HG03571 (cell line): Measurements from ENCODE around the gene CAMK2B.

ENCODE experiments used
- ATAC-seq: cut with Tn5 transposase; IDR thresholded peaks from one replicate; pipeline ENCODE4 v1.9.1; 2021; ENCODE audit not compliant: unreplicated experiment

CAMK2B gene

DNA sequence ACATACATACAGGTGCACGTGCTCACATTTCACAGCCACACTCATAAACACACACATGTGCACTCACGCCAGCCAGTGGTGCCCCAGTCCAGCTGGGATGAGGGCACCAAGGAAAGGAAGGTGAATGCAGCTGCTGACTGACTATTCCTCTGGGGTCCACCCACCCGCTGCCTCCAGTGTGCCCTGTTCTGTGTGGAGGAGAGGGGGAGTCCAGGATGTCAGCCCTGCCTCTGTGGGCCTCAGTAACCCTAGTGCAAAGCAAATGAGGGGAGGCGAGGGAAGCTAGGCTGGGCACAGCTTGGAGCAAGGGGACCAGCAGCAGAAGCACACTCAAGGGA lies 67.0 kb downstream of the CAMK2B start:
- no peak for ATAC-seq

- peak; percentile 84 for ATAC-seq
Measured at GRCh38 chr7:44257618-44258422, 67.6 kb downstream of the CAMK2B start.

GRCh38 chr7:44257213-44257612 lies 68.2 kb downstream of the CAMK2B start:
- ATAC-seq: no peak

GRCh38 chr7:44256459-44256858 lies 68.9 kb downstream of the CAMK2B start:
- ATAC-seq: no peak

DNA sequence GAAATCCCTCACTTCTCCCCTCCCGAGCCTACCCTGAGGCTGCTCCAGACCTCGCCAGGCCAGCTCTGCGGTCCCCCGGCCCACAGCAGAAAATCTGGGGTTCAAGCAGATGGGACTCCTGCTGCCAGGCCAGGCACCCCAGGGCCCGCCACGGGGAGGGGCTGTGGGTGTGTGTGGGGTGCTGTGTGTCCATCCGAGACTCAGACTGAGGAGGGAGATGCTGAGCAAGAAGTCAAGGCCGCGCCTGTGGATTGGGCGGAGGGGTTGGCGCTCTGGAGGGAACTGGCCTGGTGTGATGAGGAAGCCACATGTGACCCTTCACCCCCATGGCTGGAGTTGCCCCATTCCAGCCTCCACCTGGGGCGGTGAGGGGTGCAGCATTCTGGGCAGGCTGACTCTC lies 73.5 kb downstream of the CAMK2B start:
- ATAC-seq: no peak

- no peak for ATAC-seq
Measured at GRCh38 chr7:44251269-44251668, 74.1 kb downstream of the CAMK2B start.

- ATAC-seq: no peak
Measured at GRCh38 chr7:44249639-44250234, 75.7 kb downstream of the CAMK2B start.

GRCh38 chr7:44247868-44248651 lies 77.3 kb downstream of the CAMK2B start:
- ATAC-seq: no peak

DNA sequence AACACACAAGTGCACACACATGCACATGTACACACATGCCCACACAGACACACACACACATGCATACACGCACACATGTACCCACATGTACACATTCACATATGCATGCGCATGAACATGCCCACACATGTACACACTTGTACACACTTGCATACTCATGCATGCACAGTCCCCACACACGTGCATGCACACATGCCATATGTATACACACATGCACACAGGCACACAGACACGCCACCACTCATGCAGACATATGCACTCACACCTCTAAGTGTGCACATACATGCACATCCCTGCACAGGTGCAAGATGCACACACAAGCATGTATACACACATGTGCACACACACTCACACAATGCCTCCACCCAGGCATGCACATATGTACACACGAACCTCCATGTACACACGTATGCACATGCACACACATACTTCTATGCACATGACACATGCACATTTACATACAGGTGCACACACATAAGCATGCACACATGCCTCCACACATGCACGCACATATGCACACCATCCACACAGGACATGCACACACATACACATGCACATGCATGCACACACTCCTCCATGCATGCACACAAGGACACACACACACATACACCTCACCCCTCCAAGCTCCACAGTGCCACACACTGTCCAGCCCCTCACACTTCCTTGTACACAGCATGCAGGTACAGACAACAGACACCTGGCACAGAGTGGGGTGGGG lies 78.8 kb downstream of the CAMK2B start:
- no peak for ATAC-seq

DNA sequence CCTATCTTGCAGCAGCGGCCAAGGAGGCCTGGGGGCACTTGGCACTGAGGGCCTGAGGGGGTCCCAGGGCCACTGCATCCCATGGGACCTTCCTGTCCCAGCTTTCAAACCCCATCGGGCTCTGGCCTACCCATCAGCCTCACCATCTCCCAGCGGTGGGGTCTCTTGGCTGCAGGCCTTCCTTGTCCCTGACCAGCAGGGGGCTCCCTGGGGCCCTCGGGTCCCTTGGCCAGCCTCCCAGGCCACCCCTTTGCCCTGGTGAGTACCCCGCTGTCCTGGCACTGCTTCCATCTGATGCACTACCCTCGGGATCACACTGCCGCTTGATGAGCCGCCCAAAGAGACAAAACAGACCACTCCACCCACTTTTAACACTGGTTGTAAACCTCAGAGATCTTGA lies 81.1 kb downstream of the CAMK2B start:
- ATAC-seq: no peak

DNA sequence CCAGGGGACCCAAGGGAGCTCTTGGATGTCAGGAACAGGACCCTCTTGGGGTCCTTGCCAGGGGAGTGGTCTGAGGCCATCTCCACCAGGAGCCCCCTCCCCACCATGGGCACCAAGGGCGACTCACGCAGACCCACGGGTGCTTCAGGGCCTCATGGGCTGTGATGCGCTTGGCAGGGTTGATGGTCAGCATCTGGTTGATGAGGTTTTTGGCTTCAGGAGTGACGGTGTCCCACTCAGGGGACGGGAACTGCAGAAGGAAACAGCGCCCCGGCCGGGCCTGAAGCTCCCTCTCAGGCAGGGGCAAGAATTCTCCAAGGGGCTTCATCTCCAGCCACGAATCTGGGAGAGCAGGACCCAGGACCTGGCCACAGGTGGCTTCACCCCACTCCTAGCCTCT lies 83.3 kb downstream of the CAMK2B start:
- no peak for ATAC-seq

DNA sequence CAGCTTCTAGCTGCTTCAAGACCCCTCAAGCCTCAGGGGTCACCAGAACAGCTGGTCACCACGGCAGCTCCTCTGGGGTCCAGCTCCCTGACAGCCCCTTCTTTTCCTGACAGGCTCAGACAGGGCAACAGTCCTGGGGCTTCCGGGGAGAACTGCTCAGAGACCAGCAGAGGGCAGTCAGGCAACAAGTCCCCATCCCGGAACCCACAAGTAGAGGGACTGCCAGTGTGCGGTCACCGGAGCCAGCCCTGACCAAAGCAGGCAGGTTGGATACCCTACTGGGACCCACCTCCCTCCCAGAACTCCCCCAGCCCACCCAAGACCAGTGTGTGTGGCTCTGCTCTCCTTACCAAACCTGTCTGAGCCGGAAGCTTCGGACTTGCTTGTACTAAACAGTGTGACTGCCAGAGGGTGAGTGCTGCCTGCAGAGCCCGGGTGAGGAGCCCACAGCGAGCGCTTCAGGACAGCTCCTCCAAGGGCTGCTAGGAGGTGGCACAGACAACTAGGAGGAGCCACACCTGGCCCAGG lies 84.3 kb downstream of the CAMK2B start:
- ATAC-seq: no peak

DNA sequence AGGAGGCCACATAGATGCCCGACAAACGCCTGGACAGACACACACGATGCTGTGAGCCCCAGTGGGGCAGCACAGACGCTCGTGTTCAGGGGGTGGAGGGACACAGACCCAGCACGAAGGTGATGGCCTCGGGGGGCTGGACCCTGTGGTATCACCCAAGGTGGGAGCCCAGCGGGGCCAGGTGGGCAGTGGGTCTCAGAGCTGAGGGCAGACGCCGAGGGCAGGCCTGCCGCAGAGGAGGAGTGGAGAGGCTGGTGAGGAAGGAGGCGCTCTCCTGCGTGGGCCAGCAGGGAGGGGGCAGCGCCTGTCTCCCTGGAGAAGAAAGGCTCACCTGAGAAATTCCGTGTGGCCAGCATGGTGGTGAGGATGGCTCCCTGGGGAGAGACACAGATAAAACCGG lies 85.0 kb downstream of the CAMK2B start:
- ATAC-seq: no peak

DNA sequence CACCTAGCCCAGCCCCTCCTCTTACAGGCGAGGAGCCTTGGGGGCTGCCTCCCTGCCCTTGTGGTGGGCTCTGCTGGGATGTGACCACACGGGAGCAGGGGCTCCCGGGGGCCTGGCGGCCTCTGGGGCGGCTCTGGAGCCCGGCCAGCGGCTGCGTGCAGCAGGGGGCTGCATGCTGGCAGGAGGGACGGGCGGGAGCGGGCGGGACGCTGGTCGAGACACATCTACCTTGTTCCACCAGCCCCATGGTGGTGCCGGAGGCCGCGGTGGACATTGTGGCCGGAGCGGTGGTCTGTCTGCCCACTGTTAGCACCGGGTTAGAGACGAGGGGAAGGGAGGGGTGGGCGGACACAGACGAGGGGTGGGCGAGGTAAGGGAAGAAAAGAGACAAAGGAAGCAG lies 86.0 kb downstream of the CAMK2B start:
- no peak for ATAC-seq

- ATAC-seq: no peak
Measured at GRCh38 chr7:44238116-44238695, 87.2 kb downstream of the CAMK2B start.

DNA sequence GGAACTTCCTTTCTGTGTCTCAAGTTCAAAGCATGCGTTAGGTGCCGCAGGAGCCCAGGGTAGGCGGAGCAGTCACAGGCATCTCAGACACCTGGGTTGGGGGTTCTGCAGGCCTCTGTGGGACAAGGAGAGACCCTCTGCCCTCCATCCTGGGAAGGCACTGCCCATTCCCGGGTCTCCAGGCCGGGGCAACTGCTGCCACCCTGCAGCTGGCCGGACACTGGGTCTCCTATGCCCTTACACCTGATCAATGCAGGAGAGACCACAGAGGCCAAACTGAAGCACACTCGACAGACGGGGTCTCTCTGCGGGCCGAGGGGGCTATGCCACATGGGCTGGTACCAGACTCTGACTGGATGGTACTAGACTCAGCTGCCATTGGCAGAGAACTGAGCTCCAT lies 87.7 kb downstream of the CAMK2B start:
- ATAC-seq: no peak

DNA sequence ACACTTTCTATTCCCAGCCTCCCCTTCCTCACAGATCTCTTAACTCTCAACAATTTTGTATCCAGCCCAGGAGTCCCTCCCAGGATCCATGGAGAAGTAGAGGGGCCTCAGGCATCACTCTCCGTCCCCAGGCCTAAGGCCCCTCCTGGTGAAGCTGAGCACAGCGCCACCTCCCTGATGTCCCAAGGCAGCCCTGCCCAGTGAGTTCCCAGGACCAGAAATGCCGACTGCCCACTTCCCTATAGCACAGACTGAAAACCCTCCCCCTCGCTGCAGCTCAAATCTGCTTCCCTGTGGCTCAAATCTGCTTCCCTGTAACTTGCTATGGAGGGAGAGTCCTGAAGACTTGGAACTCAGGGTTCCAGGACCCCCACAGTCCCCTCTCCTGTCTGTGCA lies 89.1 kb downstream of the CAMK2B start:
- ATAC-seq: no peak

DNA sequence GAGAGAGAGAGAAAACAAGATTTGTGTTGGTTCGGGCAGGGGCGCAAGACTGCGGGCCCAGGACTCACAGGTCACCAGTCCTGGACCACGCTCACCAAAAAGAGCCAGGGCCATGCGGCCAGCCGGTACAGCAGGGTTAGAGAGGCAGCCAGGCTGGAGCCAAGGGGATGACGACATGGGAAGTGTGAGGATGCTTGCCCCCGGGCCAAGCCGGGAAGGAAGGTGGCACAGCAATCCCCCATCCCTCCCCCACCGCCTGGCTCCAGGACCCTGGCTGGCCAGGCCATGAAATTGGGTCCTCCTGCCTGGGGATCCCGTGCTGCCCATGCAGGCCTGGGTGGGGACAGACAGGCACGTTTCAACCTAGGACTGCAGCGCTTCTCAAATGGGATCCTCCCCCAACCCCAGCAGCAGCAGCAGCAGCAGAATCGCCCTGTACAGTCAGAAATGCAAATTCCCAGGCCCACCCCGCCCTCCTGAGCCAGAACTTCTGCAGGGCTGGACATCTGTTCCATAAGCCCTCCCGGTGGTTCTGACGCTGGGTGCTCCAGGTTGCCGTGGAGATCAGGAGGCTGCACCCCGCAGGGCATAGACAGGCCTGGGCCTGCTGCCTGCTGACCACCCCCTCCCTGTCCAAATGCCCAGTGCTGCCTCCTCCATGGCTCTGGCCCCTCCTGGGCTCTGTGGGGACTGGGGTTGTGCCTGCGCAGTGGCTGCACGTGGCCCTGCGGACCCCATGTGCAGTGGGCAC lies 89.6 kb downstream of the CAMK2B start:
- ATAC-seq: no peak

GRCh38 chr7:44235066-44235465 lies 90.3 kb downstream of the CAMK2B start:
- no peak for ATAC-seq
